ENCODE results near the gene CEACAM18. TPM values are rescaled to one million over a fixed set of nuclear protein-coding genes. Genes with fewer than 3 reads are reported as not detected.

CEACAM18 gene
- total and polyA plus RNA-seq, 2 of the 8 experiments (the other 6 are each of a cell fraction or from before 2014, with no cell fraction given), result not detected

GRCh38 chr19:51505904-51506303, 27.6 kb downstream of the CEACAM18 start:
- H3K27ac ChIP-seq (ENCODE audit: low read depth, low read length), result no peak overlapping the region
- H2BK120ac ChIP-seq (replicated peaks; ENCODE audit: low read depth, low read length), result no peak overlapping the region
- no peaks in the 10 kb centered on the region for H3K23me2 ChIP-seq (ENCODE audit: low read depth, low read length)
- H2BK15ac ChIP-seq (ENCODE audit: low read length), result no peak overlapping the region
- peaks cover 67 to 82% of the 10 kb centered on the region in 2 experiments for H3K9me3 ChIP-seq (ENCODE audit: insufficient read depth in 2 of 2, low read depth in 1 of 2, low read length in 1 of 2)
- no peak for TF ChIP-seq NRF1 (IDR thresholded peaks at IDR 0.05; ENCODE audit: low read depth, low read length)
- TF ChIP-seq SRF (IDR thresholded peaks at IDR 0.05; ENCODE audit: low read depth, low read length), result no peak
- no peak for TF ChIP-seq KDM5A (IDR thresholded peaks at IDR 0.05; ENCODE audit: low read length)
- no peak for TF ChIP-seq USF2 (IDR thresholded peaks at IDR 0.05; ENCODE audit: low read length)
- TF ChIP-seq ATF2 (IDR thresholded peaks at IDR 0.05; ENCODE audit: low read length), result no peak
- no peak for TF ChIP-seq SUZ12 (IDR thresholded peaks at IDR 0.05; ENCODE audit: low read length)
- no peak for TF ChIP-seq EGR1 (IDR thresholded peaks at IDR 0.05; ENCODE audit: borderline replicate concordance, low read depth, low read length)
- no peak for TF ChIP-seq RNF2 (IDR thresholded peaks at IDR 0.05; ENCODE audit: borderline replicate concordance, low read depth, low read length, missing control alignments, poor library complexity, severe bottlenecking)
- no peak for TF ChIP-seq CBX5 (IDR thresholded peaks at IDR 0.05; ENCODE audit: low read depth, low read length)
- no peak for TF ChIP-seq SP2 (IDR thresholded peaks at IDR 0.05; ENCODE audit: low read length)
- no peak for TF ChIP-seq POLR2AphosphoS5 (IDR thresholded peaks at IDR 0.05; ENCODE audit: low read depth, low read length)
- TF ChIP-seq SIRT6 (IDR thresholded peaks at IDR 0.05; ENCODE audit: low read length), result no peak
- no peak overlapping the region for H3K4ac ChIP-seq (replicated peaks; ENCODE audit: insufficient read length, low read depth, low read length)
- H2BK5ac ChIP-seq (ENCODE audit: low read depth, low read length), result no peak overlapping the region
- H4K5ac ChIP-seq (ENCODE audit: insufficient read length, low read depth, low read length), result no peak overlapping the region
- no peaks in the 10 kb centered on the region for H4K20me1 ChIP-seq (replicated peaks in 1 of 2; ENCODE audit: control insufficient read depth in 1 of 2, insufficient read depth in 2 of 2, low read length in 2 of 2)
- H4K8ac ChIP-seq (ENCODE audit: extremely low read depth, insufficient read depth, low read length), result no peak overlapping the region
- no peak overlapping the region for H3K4me2 ChIP-seq (ENCODE audit: insufficient read depth in 1 of 2, low read depth in 2 of 2, low read length in 2 of 2)
- H3K4me1 ChIP-seq (replicated peaks in 1 of 4; ENCODE audit: control insufficient read depth in 3 of 4, insufficient read depth in 4 of 4, low read length in 3 of 4), result no peaks in the 10 kb centered on the region
- no peak overlapping the region for H3K9ac ChIP-seq (replicated peaks in 1 of 4; ENCODE audit: extremely low read depth in 1 of 4, low read depth in 3 of 4, low read length in 3 of 4)
- CTCF ChIA-PET (ENCODE audit: partially characterized antibody), result interaction anchor here (0.6 to 1.7 kb wide), 5 partner anchors 8 to 84 kb away, joined by 3 to 5 read pairs (median 3); no protein-coding TSS in a partner anchor
- no peak overlapping the region for H3K23ac ChIP-seq (ENCODE audit: insufficient read length)
- no peaks in the 10 kb centered on the region for H3K79me2 ChIP-seq (ENCODE audit: control insufficient read depth in 1 of 2, insufficient read depth in 2 of 2, low read length in 2 of 2)
- no peak overlapping the region for H3K18ac ChIP-seq (ENCODE audit: extremely low read depth, low read length)
- DNase-seq (ENCODE audit: low read depth in 1 of 2, low spot score in 2 of 2), result no peak
- H3K27me3 ChIP-seq (replicated peaks in 1 of 4; ENCODE audit: control insufficient read depth in 3 of 4, extremely low read depth in 1 of 4, insufficient read depth in 3 of 4, low read length in 3 of 4), result no peaks in the 10 kb centered on the region
- H4K91ac ChIP-seq (replicated peaks; ENCODE audit: insufficient read length, low read length), result no peak overlapping the region
- no peaks in the 10 kb centered on the region for H3K79me1 ChIP-seq (ENCODE audit: low read depth, low read length)
- H2BK20ac ChIP-seq (ENCODE audit: low read length), result no peak overlapping the region
- no peak overlapping the region for H3K56ac ChIP-seq (replicated peaks; ENCODE audit: insufficient read length, low read depth, low read length)
- H3K4me3 ChIP-seq (ENCODE audit: extremely low read depth in 1 of 4, insufficient read depth in 2 of 4, low read depth in 3 of 4, low read length in 4 of 4), result no peak overlapping the region
- no peak overlapping the region for H2BK12ac ChIP-seq (ENCODE audit: low read depth, low read length)
- H2AK5ac ChIP-seq (ENCODE audit: low read depth, low read length), result no peak overlapping the region
- H3K14ac ChIP-seq (ENCODE audit: insufficient read length), result no peak overlapping the region
- POLR2A ChIA-PET (ENCODE audit: partially characterized antibody), result no interaction called here
- no peak overlapping the region for H2AFZ ChIP-seq (ENCODE audit: low read length)
- no peak for FAIRE-seq
- WGBS, 2 experiments (ENCODE audit: extremely low coverage in 1 of 2, insufficient coverage in 1 of 2, insufficient read length in 1 of 2, insufficient replicate concordance in 2 of 2, low coverage in 1 of 2, low lambda C conversion rate in 2 of 2, missing lambda C conversion rate in 1 of 2), result 39% methylated on average over 3 of the region's 3 CpGs; no CpG with 5 or more reads in 1 of the 2 experiments
- H3K36me3 ChIP-seq (ENCODE audit: control insufficient read depth in 2 of 4, insufficient read depth in 4 of 4, low read length in 3 of 4), result no peaks in the 10 kb centered on the region

Measured in H1 (cell line).